Uterus (tissue), 4 donors: ENCODE data around the gene GRK3. TPM values are rescaled to one million over a fixed set of nuclear protein-coding genes. Genes with fewer than 3 reads are reported as not detected.

Source experiments
- DNase-seq, 2 donors: peaks; one replicate each; pipeline ENCODE4 v3.0.0-alpha.2; 2019 to 2020
- H3K27ac ChIP-seq, 2 donors: fragments of 200-600 bp; sonication (generic); 1 replicate in 1 of 2; 2 replicates in 1 of 2; pipeline ENCODE4 v1.5.1; 2016 to 2018
- H3K27me3 ChIP-seq, 2 donors: fragments of 200-600 bp; sonication (generic); one replicate each; pipeline ENCODE4 v1.5.1; 2018 to 2019; ENCODE audit warnings: control low read depth in 1 of 2
- H3K36me3 ChIP-seq, 2 donors: fragments of 200-600 bp; sonication (generic); one replicate each; pipeline ENCODE4 v1.5.1; 2019; ENCODE audit warnings: control low read depth in 1 of 2
- H3K4me1 ChIP-seq, 2 donors: fragments of 200-600 bp; sonication (generic); one replicate each; pipeline ENCODE4 v1.5.1; 2018 to 2019; ENCODE audit warnings: control low read depth in 1 of 2
- H3K4me3 ChIP-seq, 2 donors: fragments of 200-600 bp; sonication (generic); 1 replicate in 1 of 2; 2 replicates in 1 of 2; pipeline ENCODE4 v1.5.1; 2018 to 2019; ENCODE audit warnings: mild to moderate bottlenecking in 1 of 2
- H3K9me3 ChIP-seq, 2 donors: fragments of 200-600 bp; sonication (generic); one replicate each; pipeline ENCODE4 v1.5.1; 2019; ENCODE audit warnings: control low read depth in 1 of 2
- POLR2A ChIP-seq, 2 donors: fragments of 450-650 bp; IDR thresholded peaks; one replicate each; pipeline ENCODE4 v1.6.1; 2016; ENCODE audit warnings: antibody characterized with exemption in 2 of 2, mild to moderate bottlenecking in 1 of 2, moderate library complexity in 1 of 2
- intact Hi-C: fragments of 100-400 bp; cut with DNase I; formaldehyde crosslinking; loops from one replicate; pipeline ENCODE4 v1.15.1; 2023; ENCODE audit warnings: low total_unique reads
- total RNA-seq, 4 donors: library from RNA; depleted of rRNA in 3 of 4; stranded (reverse); fragments of >200 nt in 3 of 4; gene quantifications; one replicate each; pipeline versions ENCODE4 v1.1.0 to v1.2.4, GENCODE V29; 2014 to 2023
- TF ChIP-seq, protein P1 (sequence below), 4 experiments: fragments of 200-600 bp in 2 of 4; fragments of 450-650 bp in 2 of 4; sonication (generic) in 2 of 4; IDR thresholded peaks; one replicate each; pipeline ENCODE4 v1.5.1; 2016 to 2019; ENCODE audit warnings: antibody characterized with exemption in 4 of 4, mild to moderate bottlenecking in 2 of 4, moderate library complexity in 1 of 4
- donor health status: DM: yes; HTN: yes; CAD: no.

Gene GRK3
- total RNA-seq, 4 donors from 2014 or later, result 1.3 to 15.8 (median 8.9) TPM

DNA sequence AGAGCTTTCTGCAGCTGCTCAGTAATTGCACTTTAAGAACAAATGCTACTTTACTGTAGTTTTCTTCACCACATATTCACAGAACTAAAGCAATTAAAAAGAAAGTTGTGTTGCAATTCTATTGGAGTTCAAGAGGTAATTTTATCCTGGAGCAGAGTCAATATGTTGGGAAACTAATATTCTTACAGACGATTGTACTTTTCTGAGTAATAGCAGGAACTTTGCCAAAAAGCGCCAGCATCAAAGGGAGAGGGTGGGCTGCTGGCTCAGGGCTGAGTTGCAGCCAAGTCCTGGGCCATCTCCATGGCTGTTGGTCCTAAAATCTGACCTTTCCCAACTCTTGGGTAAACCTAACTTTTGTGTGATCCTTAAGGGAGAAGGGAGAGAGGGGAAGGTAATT lies 104.0 kb downstream of the GRK3 start:
- no peak overlapping the region for H3K4me3 ChIP-seq
- H3K36me3 ChIP-seq, result no peaks in the 10 kb centered on the region
- no peaks in the 10 kb centered on the region for H3K9me3 ChIP-seq
- peak; percentile 33 to 43 for DNase-seq
- TF ChIP-seq POLR2A (IDR thresholded peaks at IDR 0.05), result no peak
- TF ChIP-seq, protein P1, sequence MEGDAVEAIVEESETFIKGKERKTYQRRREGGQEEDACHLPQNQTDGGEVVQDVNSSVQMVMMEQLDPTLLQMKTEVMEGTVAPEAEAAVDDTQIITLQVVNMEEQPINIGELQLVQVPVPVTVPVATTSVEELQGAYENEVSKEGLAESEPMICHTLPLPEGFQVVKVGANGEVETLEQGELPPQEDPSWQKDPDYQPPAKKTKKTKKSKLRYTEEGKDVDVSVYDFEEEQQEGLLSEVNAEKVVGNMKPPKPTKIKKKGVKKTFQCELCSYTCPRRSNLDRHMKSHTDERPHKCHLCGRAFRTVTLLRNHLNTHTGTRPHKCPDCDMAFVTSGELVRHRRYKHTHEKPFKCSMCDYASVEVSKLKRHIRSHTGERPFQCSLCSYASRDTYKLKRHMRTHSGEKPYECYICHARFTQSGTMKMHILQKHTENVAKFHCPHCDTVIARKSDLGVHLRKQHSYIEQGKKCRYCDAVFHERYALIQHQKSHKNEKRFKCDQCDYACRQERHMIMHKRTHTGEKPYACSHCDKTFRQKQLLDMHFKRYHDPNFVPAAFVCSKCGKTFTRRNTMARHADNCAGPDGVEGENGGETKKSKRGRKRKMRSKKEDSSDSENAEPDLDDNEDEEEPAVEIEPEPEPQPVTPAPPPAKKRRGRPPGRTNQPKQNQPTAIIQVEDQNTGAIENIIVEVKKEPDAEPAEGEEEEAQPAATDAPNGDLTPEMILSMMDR (IDR thresholded peaks at IDR 0.05), result no peak
- intact Hi-C loops, result no loop called here
- no peak overlapping the region for H3K27ac ChIP-seq
- no peaks in the 10 kb centered on the region for H3K4me1 ChIP-seq
- no peaks in the 10 kb centered on the region for H3K27me3 ChIP-seq

DNA sequence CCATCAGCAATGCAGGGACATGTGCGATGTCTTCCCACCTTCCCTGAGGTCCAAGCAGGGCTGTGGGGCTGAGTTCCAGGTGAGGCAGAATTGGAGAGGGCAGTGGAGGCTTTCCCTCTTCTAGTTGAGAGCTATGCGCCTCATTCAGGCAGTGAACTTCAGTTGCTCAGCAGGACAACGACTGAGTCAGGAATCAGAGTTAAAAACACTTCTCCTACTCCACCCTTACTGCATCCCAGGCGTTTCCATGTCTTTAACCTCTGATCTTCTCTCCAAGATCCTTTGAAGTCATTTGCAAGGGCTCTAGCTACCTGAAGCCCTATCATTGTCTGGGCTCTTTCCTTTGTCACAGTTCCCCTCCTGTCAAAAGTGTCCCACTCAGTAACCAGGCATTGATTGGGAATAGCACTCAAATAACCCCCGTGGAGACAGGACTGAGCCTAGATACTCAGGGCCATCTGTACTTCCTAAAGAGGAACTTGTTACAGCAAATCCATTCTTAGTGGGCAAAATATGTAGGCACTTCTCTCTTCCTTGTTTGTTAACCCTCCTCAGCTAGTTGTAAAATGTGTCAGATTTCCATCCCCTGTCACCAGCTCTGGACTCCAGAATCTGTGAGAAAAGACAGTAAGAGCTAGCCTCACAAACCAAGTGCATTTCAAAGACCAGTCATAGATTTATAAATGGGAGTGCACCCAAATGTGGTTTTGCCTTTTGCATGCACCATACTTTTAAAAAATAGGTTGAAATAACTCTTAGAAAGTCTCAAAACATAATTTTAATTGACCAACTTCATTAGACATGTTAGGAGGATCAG lies 105.0 kb downstream of the GRK3 start:
- H3K4me3 ChIP-seq, result no peak overlapping the region
- no peaks in the 10 kb centered on the region for H3K27me3 ChIP-seq
- H3K27ac ChIP-seq, result no peak overlapping the region
- H3K36me3 ChIP-seq, result no peaks in the 10 kb centered on the region
- no peaks in the 10 kb centered on the region for H3K4me1 ChIP-seq
- intact Hi-C loops, result no loop called here
- DNase-seq, result no peak
- TF ChIP-seq, protein P1 (IDR thresholded peaks at IDR 0.05), result no peak
- TF ChIP-seq POLR2A (IDR thresholded peaks at IDR 0.05), result no peak
- H3K9me3 ChIP-seq, result no peaks in the 10 kb centered on the region

DNA sequence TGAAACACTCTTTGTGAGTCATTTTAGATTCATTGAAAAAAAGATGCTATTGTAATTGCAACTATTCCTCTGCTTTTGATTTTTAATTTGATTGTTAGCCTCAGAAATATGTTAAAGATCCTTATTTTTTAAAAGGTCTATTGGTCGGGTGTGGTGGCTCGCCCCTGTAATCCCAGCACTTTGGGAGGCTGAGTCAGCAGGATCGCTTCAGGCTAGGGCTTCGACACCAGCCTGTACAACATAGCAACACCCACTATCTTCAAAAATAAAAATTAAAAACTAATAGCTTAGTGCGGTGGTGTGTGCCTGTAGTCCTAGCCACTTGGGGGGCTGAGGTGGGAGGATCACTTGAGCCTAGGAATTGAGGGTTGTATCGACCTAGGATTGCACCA lies 105.6 kb downstream of the GRK3 start:
- no peak for TF ChIP-seq POLR2A (IDR thresholded peaks at IDR 0.05)
- TF ChIP-seq, protein P1 (IDR thresholded peaks at IDR 0.05), result no peak
- intact Hi-C loops, result no loop called here
- DNase-seq, result no peak
- no peaks in the 10 kb centered on the region for H3K9me3 ChIP-seq
- H3K36me3 ChIP-seq, result no peaks in the 10 kb centered on the region
- no peak overlapping the region for H3K4me3 ChIP-seq
- H3K27ac ChIP-seq, result no peak overlapping the region
- no peaks in the 10 kb centered on the region for H3K4me1 ChIP-seq
- no peaks in the 10 kb centered on the region for H3K27me3 ChIP-seq

DNA sequence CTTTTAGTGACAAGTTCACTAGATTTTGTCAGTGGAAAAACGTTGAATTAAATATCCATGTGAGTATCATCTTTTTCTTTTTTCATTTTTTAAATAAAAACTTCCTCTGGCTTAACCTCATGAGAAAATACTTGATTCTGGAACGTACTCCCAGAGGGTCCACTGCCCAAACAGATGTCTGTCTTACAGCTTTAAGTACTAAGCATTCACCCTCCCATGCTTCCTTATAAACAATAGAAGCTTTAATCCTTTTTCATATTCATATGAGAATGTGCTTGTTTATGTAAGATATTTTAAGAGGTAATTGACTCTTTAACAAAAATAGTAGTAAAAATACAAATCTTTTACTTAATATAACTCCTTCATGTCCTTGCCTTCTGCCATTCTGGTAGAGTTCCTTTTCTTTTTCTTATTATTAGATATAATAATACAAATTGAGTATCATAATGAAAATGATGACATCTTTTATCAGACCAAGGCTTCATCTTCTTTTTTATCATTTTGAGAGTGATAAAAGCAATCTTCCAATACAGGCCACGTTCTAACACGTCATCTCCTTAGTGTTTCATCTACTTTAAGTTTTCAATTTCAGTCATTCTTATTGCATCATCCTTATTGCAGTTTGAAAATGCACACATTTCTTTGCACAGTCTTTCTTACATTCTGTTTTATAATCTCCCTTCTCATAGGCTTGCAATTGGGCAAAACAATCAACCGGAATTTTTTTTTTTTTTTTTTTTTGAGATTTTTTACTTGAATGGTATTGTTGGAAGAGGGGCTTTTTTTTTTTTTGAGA lies 108.0 kb downstream of the GRK3 start:
- DNase-seq, result no peak
- H3K4me1 ChIP-seq, result no peaks in the 10 kb centered on the region
- TF ChIP-seq, protein P1 (IDR thresholded peaks at IDR 0.05), result no peak
- TF ChIP-seq POLR2A (IDR thresholded peaks at IDR 0.05), result no peak
- no peaks in the 10 kb centered on the region for H3K27me3 ChIP-seq
- H3K4me3 ChIP-seq, result no peak overlapping the region
- intact Hi-C loops, result no loop called here
- H3K36me3 ChIP-seq, result no peaks in the 10 kb centered on the region
- no peak overlapping the region for H3K27ac ChIP-seq
- H3K9me3 ChIP-seq, result no peaks in the 10 kb centered on the region

DNA sequence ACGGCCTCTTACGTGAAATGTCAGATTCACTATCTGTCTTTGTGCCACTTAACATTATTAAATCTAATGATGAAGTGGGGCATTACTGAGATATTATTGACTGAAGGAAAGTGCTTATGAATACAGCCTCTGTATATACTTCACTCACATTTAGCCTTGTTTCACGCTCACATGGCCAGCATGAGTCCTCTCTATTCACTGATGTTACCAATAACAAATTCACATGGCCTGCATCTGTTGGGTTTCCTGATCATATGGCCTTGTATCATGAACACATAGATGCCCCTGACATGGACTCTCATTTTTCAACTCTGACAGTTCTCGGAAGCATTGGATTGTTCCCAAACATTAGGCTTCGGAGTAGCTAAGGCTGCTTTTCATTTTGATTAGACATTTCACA lies 109.2 kb downstream of the GRK3 start:
- H3K36me3 ChIP-seq, result no peaks in the 10 kb centered on the region
- no peaks in the 10 kb centered on the region for H3K27me3 ChIP-seq
- intact Hi-C loops, result no loop called here
- no peak overlapping the region for H3K27ac ChIP-seq
- no peaks in the 10 kb centered on the region for H3K9me3 ChIP-seq
- DNase-seq, result no peak
- TF ChIP-seq, protein P1 (IDR thresholded peaks at IDR 0.05), result no peak
- TF ChIP-seq POLR2A (IDR thresholded peaks at IDR 0.05), result no peak
- H3K4me1 ChIP-seq, result no peaks in the 10 kb centered on the region
- H3K4me3 ChIP-seq, result no peak overlapping the region
